Measurements from ENCODE around the gene CD96.

- TF ChIP-seq CTCF (IDR thresholded peaks at IDR 0.05) (no peak), EP300 (IDR thresholded peaks at IDR 0.05) (no peak), POLR2A (IDR thresholded peaks at IDR 0.05) (no peak), POLR2AphosphoS5 (IDR thresholded peaks at IDR 0.05) (no peak)
Observed at GRCh38 chr3:111541391-111541790, 606 bp upstream of the CD96 start.
